Epithelial cell of esophagus (primary cell): ENCODE data around the gene LPP.

Source experiments
- DNase-seq: peaks from one replicate; pipeline ENCODE4 v3.0.0; 2010; ENCODE audit warnings: low read depth
- H3K4me3 ChIP-seq: 2 replicates; pipeline ENCODE4 v1.5.1; 2011; ENCODE audit warnings: mild to moderate bottlenecking, low read length, control low read depth
- CTCF ChIP-seq: IDR thresholded peaks from 2 replicates; pipeline ENCODE4 v1.5.1; 2011; ENCODE audit warnings: low read depth, mild to moderate bottlenecking, low read length, control low read depth, inconsistent platforms; ENCODE audit not compliant: insufficient read depth; ENCODE audit errors: missing control alignments

LPP gene

GRCh38 chr3:188202358-188203138 is 48.6 kb downstream of the LPP start:
- no peak overlapping the region for H3K4me3 ChIP-seq
- no peak for DNase-seq
- no peak for TF ChIP-seq CTCF

- H3K4me3 ChIP-seq: no peak overlapping the region
- no peak for TF ChIP-seq CTCF
- DNase-seq: no peak
Measured at GRCh38 chr3:188204526-188204925, 50.6 kb downstream of the LPP start.

GRCh38 chr3:188205992-188206416 is 52.0 kb downstream of the LPP start:
- no peak for DNase-seq
- peak; percentile 31 for TF ChIP-seq CTCF
- H3K4me3 ChIP-seq: no peak overlapping the region

- DNase-seq: no peak
- TF ChIP-seq CTCF: no peak
- H3K4me3 ChIP-seq: no peak overlapping the region
Measured at GRCh38 chr3:188206787-188207186, 52.8 kb downstream of the LPP start.

- no peak for TF ChIP-seq CTCF
- H3K4me3 ChIP-seq: no peak overlapping the region
- no peak for DNase-seq
Measured at GRCh38 chr3:188207941-188208515, 54.1 kb downstream of the LPP start.

- no peak for TF ChIP-seq CTCF
- H3K4me3 ChIP-seq: no peak overlapping the region
- DNase-seq: peak; percentile 37
Measured at GRCh38 chr3:188208516-188208981, 54.6 kb downstream of the LPP start.
